Endothelial cell of umbilical vein (primary cell): Measurements from ENCODE around the gene MPLKIP. TPM values are rescaled to one million over a fixed set of nuclear protein-coding genes. Genes with fewer than 3 reads are reported as not detected.

ENCODE experiments used
- BruUV-seq: library from RNA; stranded (reverse); fragments of 400-500 nt; replicated peaks from 2 replicates; lab custom pipeline; 2021; lab: Mats Ljungman, UMichigan
- CTCF ChIA-PET: fragments of 300-600, 350-600 bp; sonication (Branson Sonifier 250); formaldehyde crosslinking; loops from one replicate; lab custom pipeline; 2021; ENCODE audit warnings: antibody characterized with exemption, inconsistent platforms; lab: Charles Lee
- POLR2A ChIA-PET: fragments of 300-600, 350-600 bp; sonication (Branson Sonifier 250); formaldehyde crosslinking; loops from one replicate; lab custom pipeline; 2021; ENCODE audit warnings: antibody characterized with exemption, inconsistent platforms; lab: Charles Lee
- DNase-seq: peaks from one replicate; pipeline ENCODE4 v3.0.0-alpha.2; 2011; ENCODE audit warnings: low read depth, low spot score
- FAIRE-seq: peaks from 2 replicates; lab custom pipeline; 2011; peaks lifted over from hg19 to GRCh38; lab: Jason Lieb, UNC
- H2AFZ ChIP-seq: 2 replicates; pipeline ENCODE4 v1.6.0; 2012; ENCODE audit warnings: low read depth, low read length, control low read depth, inconsistent platforms
- H3K27ac ChIP-seq: 2 replicates; pipeline ENCODE4 v1.5.1; 2011; ENCODE audit warnings: low read depth, mild to moderate bottlenecking, control low read depth, low read length, moderate library complexity; ENCODE audit not compliant: insufficient read depth
- H3K27me3 ChIP-seq, 2 experiments: 2 replicates each; pipeline versions ENCODE4 v1.6.0 to v1.6.1; 2011; ENCODE audit warnings: low read length in 2 of 2, mixed read lengths in 1 of 2; ENCODE audit not compliant: control insufficient read depth in 2 of 2, insufficient read depth in 2 of 2
- H3K36me3 ChIP-seq, 2 experiments: 2 replicates in 1 of 2; 3 replicates in 1 of 2; pipeline ENCODE4 v1.5.1; 2011; ENCODE audit warnings: low read length in 2 of 2, mild to moderate bottlenecking in 1 of 2, moderate library complexity in 1 of 2; ENCODE audit not compliant: control insufficient read depth in 2 of 2, insufficient read depth in 2 of 2; ENCODE audit errors: extremely low read depth in 1 of 2
- H3K4me1 ChIP-seq: 3 replicates; pipeline ENCODE4 v1.5.1; 2011; ENCODE audit warnings: mild to moderate bottlenecking, low read length; ENCODE audit not compliant: control insufficient read depth, insufficient read depth; ENCODE audit errors: extremely low read depth
- H3K4me2 ChIP-seq: 2 replicates; pipeline ENCODE4 v1.6.1; 2011; ENCODE audit warnings: low read length, control low read depth, mixed read lengths; ENCODE audit not compliant: insufficient read depth
- H3K4me3 ChIP-seq, 3 experiments: fragments of 200-600 bp in 1 of 3; sonication (generic), shearing (Covaris generic) in 1 of 3; replicated peaks in 1 of 3; 2 replicates each; pipeline ENCODE4 v1.5.1; 2011 to 2016; ENCODE audit warnings: control low read depth in 3 of 3, low read length in 3 of 3, mild to moderate bottlenecking in 2 of 3, inconsistent platforms in 1 of 3, low read depth in 1 of 3, moderate library complexity in 1 of 3; ENCODE audit not compliant: insufficient read depth in 1 of 3
- H3K79me2 ChIP-seq: 2 replicates; pipeline ENCODE4 v1.6.0; 2012; ENCODE audit warnings: low read length, inconsistent platforms; ENCODE audit not compliant: control insufficient read depth, insufficient read depth
- H3K9ac ChIP-seq: replicated peaks from 2 replicates; pipeline ENCODE3; 2011; ENCODE audit warnings: low read length, control low read depth; ENCODE audit not compliant: insufficient read depth; ENCODE audit errors: extremely low read depth
- H3K9me1 ChIP-seq: replicated peaks from 3 replicates; pipeline ENCODE4 v1.6.0; 2011; ENCODE audit warnings: mild to moderate bottlenecking, low read length; ENCODE audit not compliant: control insufficient read depth, insufficient read depth; ENCODE audit errors: extremely low read depth
- H3K9me3 ChIP-seq: replicated peaks from 2 replicates; pipeline ENCODE4 v1.5.1; 2012; ENCODE audit warnings: low read length, inconsistent platforms; ENCODE audit not compliant: control insufficient read depth, insufficient read depth
- H4K20me1 ChIP-seq: replicated peaks from 2 replicates; pipeline ENCODE3; 2011; ENCODE audit warnings: mild to moderate bottlenecking, low read length; ENCODE audit not compliant: control insufficient read depth, insufficient read depth; ENCODE audit errors: extremely low read depth
- EZH2 ChIP-seq: IDR thresholded peaks from 2 replicates; pipeline ENCODE4 v1.6.1; 2012; ENCODE audit warnings: borderline replicate concordance, low read depth, mild to moderate bottlenecking, moderate library complexity, low read length, inconsistent platforms; ENCODE audit not compliant: severe bottlenecking
- FOS ChIP-seq: IDR thresholded peaks from 2 replicates; pipeline ENCODE4 v1.6.1; 2011; ENCODE audit warnings: mild to moderate bottlenecking, low read length, moderate library complexity, borderline replicate concordance; ENCODE audit not compliant: insufficient read depth
- GATA2 ChIP-seq: IDR thresholded peaks from 2 replicates; pipeline ENCODE4 v1.7.0; 2011; ENCODE audit warnings: low read depth, mild to moderate bottlenecking, moderate library complexity, mixed read lengths, low read length; ENCODE audit not compliant: insufficient read length, insufficient read depth
- JUN ChIP-seq: IDR thresholded peaks from 2 replicates; pipeline ENCODE4 v1.6.1; 2011; ENCODE audit warnings: borderline replicate concordance, low read depth; ENCODE audit not compliant: insufficient read length, insufficient read depth
- MYC ChIP-seq: IDR thresholded peaks from one replicate; pipeline ENCODE4 v1.6.1; 2011; ENCODE audit warnings: mild to moderate bottlenecking, low read depth, low read length
- POLR2A ChIP-seq: IDR thresholded peaks from 2 replicates; pipeline ENCODE4 v1.6.1; 2012; ENCODE audit warnings: low read depth, mild to moderate bottlenecking, control low read depth, low read length
- POLR2AphosphoS5 ChIP-seq: IDR thresholded peaks from 2 replicates; pipeline ENCODE4 v1.6.1; 2012; ENCODE audit warnings: low read depth, mild to moderate bottlenecking, control low read depth, low read length, moderate library complexity; ENCODE audit not compliant: insufficient read depth
- dilution Hi-C: fragments of 300-500 bp; cut with MboI; formaldehyde crosslinking; loops from one replicate; pipeline ENCODE4 v1.15.0; 2019; ENCODE audit warnings: low sequenced_read_pairs; ENCODE audit not compliant: extremely low pct_ligation_motif_present
- intact Hi-C: fragments of 100-400 bp; cut with micrococcal nuclease; formaldehyde crosslinking; loops from one replicate; pipeline ENCODE4 v1.10.0; 2022
- polyA plus RNA-seq, 4 experiments: library from polyadenylated mRNA; depleted of rRNA in 3 of 4; stranded (reverse) in 3 of 4; unstranded in 1 of 4; fragments of >200 nt; gene quantifications; 2 replicates each; pipeline versions ENCODE4 v1.2.1 to v1.2.3, GENCODE V29; 2011 to 2012; ENCODE audit warnings: missing spikeins in 1 of 4
- total RNA-seq: library from RNA; stranded (reverse); gene quantifications from 2 replicates; pipeline ENCODE4 v1.2.3, GENCODE V29; 2021
- TF ChIP-seq, protein P1 (sequence below), 2 donors: IDR thresholded peaks; 1 replicate in 1 of 2; 2 replicates in 1 of 2; pipeline ENCODE4 v1.5.1; 2011; ENCODE audit warnings: low read length in 2 of 2, mild to moderate bottlenecking in 2 of 2, moderate library complexity in 2 of 2, control low read depth in 1 of 2, inconsistent platforms in 1 of 2, low read depth in 1 of 2; ENCODE audit not compliant: insufficient read depth in 1 of 2; ENCODE audit errors: extremely low read depth in 1 of 2
- TF ChIP-seq, protein P2 (sequence below): IDR thresholded peaks from 2 replicates; pipeline ENCODE4 v1.6.1; 2011; ENCODE audit not compliant: insufficient read depth, insufficient read length

MPLKIP gene
- total and polyA plus RNA-seq, 2 donors (not counting 3 experiments of a cell fraction or from before 2014, with no cell fraction given) = 40.9 to 56.4 TPM

DNA sequence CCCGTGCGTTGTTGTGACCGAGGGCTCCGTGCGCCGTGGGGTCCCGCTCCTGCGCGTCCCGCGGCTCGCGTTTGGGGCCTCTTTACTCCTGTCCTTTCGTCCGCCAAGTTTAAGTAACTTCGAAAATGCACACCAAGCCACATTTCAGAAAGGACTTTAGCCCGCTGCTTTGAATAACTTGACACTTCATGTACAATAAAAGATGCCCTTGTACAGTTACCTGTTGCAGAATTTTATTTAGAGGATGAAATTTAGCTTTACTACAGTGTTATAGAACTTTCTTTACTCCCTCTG lies 842 bp upstream of the MPLKIP start:
- dilution Hi-C loops = no loop called here
- POLR2A ChIA-PET = no interaction called here
- BruUV-seq = no TSS peak

More for the DNA sequence above, 842 bp upstream of the MPLKIP start:
- Histone ChIP-seq H3K4me3 (peak overlapping the region; percentile 40 to 99 (median 63)), H3K27me3 (no peaks in the 10 kb centered on the region), H3K9me1 (no peaks in the 10 kb centered on the region), H3K79me2 (peaks cover 41% of the 10 kb centered on the region), H2AFZ (peak overlapping the region; percentile 91), H3K9ac (no peak overlapping the region), H3K4me2 (peak overlapping the region; percentile 76), H3K36me3 (no peaks in the 10 kb centered on the region), H4K20me1 (no peaks in the 10 kb centered on the region), H3K4me1 (peaks cover 14% of the 10 kb centered on the region), H3K9me3 (no peaks in the 10 kb centered on the region), H3K27ac (no peak overlapping the region)
- CTCF ChIA-PET = interaction anchor here (0.7 to 3.7 kb wide), 14 partner anchors 11 to 1598 kb away, joined by 3 to 23 read pairs (median 3); no protein-coding TSS in a partner anchor
- no peak for DNase-seq
- TF ChIP-seq, protein P1, sequence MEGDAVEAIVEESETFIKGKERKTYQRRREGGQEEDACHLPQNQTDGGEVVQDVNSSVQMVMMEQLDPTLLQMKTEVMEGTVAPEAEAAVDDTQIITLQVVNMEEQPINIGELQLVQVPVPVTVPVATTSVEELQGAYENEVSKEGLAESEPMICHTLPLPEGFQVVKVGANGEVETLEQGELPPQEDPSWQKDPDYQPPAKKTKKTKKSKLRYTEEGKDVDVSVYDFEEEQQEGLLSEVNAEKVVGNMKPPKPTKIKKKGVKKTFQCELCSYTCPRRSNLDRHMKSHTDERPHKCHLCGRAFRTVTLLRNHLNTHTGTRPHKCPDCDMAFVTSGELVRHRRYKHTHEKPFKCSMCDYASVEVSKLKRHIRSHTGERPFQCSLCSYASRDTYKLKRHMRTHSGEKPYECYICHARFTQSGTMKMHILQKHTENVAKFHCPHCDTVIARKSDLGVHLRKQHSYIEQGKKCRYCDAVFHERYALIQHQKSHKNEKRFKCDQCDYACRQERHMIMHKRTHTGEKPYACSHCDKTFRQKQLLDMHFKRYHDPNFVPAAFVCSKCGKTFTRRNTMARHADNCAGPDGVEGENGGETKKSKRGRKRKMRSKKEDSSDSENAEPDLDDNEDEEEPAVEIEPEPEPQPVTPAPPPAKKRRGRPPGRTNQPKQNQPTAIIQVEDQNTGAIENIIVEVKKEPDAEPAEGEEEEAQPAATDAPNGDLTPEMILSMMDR (IDR thresholded peaks at IDR 0.05; ENCODE audit: extremely low read depth in 1 of 2, insufficient read depth in 1 of 2, low read depth in 1 of 2, low read length in 2 of 2) = no peak
- TF ChIP-seq GATA2 = no peak
- no peak for TF ChIP-seq EZH2
- TF ChIP-seq MYC = no peak
- no peak for TF ChIP-seq JUN
- TF ChIP-seq POLR2AphosphoS5 = no peak
- no peak for TF ChIP-seq POLR2A
- TF ChIP-seq, protein P2, sequence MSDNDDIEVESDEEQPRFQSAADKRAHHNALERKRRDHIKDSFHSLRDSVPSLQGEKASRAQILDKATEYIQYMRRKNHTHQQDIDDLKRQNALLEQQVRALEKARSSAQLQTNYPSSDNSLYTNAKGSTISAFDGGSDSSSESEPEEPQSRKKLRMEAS = no peak
- TF ChIP-seq FOS = no peak
- intact Hi-C loops = loop anchor here (2.0 to 10.0 kb wide), 2 partner anchors 164 to 1570 kb away; partner anchors contain the start of gene INHBA
- FAIRE-seq = peak; percentile 33
